Ovary (tissue), 9 donors: ENCODE data around the gene PI4KA. TPM values are rescaled to one million over a fixed set of nuclear protein-coding genes. Genes with fewer than 3 reads are reported as not detected.

Experiments used
- DNase-seq, 5 donors: peaks; one replicate each; pipeline ENCODE4 v3.0.0-alpha.2; 2019 to 2020
- H3K27ac ChIP-seq, 2 donors: fragments of 200-600 bp; one replicate each; pipeline versions ENCODE4 v1.5.1 to v1.8.0; 2019 to 2022
- H3K27me3 ChIP-seq: fragments of 200-600 bp; one replicate; pipeline ENCODE4 v1.8.0; 2022
- H3K36me3 ChIP-seq: fragments of 200-600 bp; sonication (generic); one replicate; pipeline ENCODE4 v1.5.1; 2019
- H3K4me1 ChIP-seq: one replicate; pipeline ENCODE4 v1.8.1; 2013; ENCODE audit warnings: mild to moderate bottlenecking, moderate library complexity; ENCODE audit not compliant: insufficient read depth
- H3K4me3 ChIP-seq: fragments of 200-600 bp; sonication (generic); one replicate; pipeline ENCODE4 v1.5.1; 2017
- H3K9me3 ChIP-seq, 2 donors: fragments of 200-600 bp in 1 of 2; sonication (generic) in 1 of 2; one replicate each; pipeline versions ENCODE4 v1.5.1 to v1.8.1; 2013 to 2019; ENCODE audit warnings: mild to moderate bottlenecking in 1 of 2, moderate library complexity in 1 of 2
- CTCF ChIP-seq, 3 donors: fragments of 450-650 bp in 2 of 3; fragments of 200-600 bp in 1 of 3; IDR thresholded peaks; one replicate each; pipeline versions ENCODE4 v1.5.1 to v1.8.0; 2016 to 2022; ENCODE audit warnings: antibody characterized with exemption in 3 of 3, mild to moderate bottlenecking in 1 of 3
- EP300 ChIP-seq: sonication (generic); formaldehyde crosslinking; IDR thresholded peaks from one replicate; pipeline ENCODE4 v1.6.1; 2017; ENCODE audit warnings: antibody characterized with exemption
- POLR2A ChIP-seq: fragments of 450-650 bp; IDR thresholded peaks from one replicate; pipeline ENCODE4 v1.6.1; 2017; ENCODE audit warnings: antibody characterized with exemption, mild to moderate bottlenecking, moderate library complexity
- WGBS, 3 donors: extraction: QIAGEN DNeasy Blood & Tissue Kit in 1 of 3; methylation state at CpG; one replicate each; pipeline versions ENCODE4 v1.1.5 to v1.1.7; 2013 to 2017; 5-methylcytosine and 5-hydroxymethylcytosine counted together
- intact Hi-C, 4 donors: fragments of 100-400 bp; cut with DNase I; formaldehyde crosslinking; loops; one replicate each; pipeline versions ENCODE4 v1.11.0 to v1.15.1; 2022 to 2023
- polyA plus RNA-seq, 2 donors: library from polyadenylated mRNA; stranded (reverse); fragments of 200-250 nt in 1 of 2; fragments of 350-450 nt in 1 of 2; fragmentation: Illumina TruSeq in 1 of 2; extraction: RNeasy Lipid Tissue Mini Kit (QIAGEN cat#74804) in 1 of 2; gene quantifications; one replicate each; pipeline ENCODE4 v1.2.3, GENCODE V29; 2013 to 2014
- total RNA-seq, 7 donors: library from RNA; depleted of rRNA in 2 of 7; stranded (reverse); fragments of >200 nt in 2 of 7; fragmentation: NEBNext Ultra II Directional in 3 of 7; extraction: Animal tissue kit (Norgen Biotek cat#: 25700) in 3 of 7; gene quantifications; one replicate each; pipeline versions ENCODE4 v1.1.0 to v1.2.4, GENCODE V29; 2016 to 2023
- donor health status: DM: no; HTN: no; CAD: no; lungs with moderate emphysema.
- donor health status: DM: no; HTN: no; CAD: no.
- donor health status: Bipolar disorder and iron deficiency.
- donor health status: DM: yes; HTN: yes; CAD: no.
- donor health status: DM: no; HTN: no; CAD: no.
- donor health status: DM: yes; HTN: yes; CAD: no.

Gene PI4KA
- total and polyA plus RNA-seq, 9 donors, result 30.6 to 97.6 (median 62.7) TPM

- no peaks in the 10 kb centered on the region for H3K27me3 ChIP-seq
- H3K4me3 ChIP-seq, result no peak overlapping the region
- intact Hi-C loops, result no loop called here
- WGBS, 3 donors, result 96% methylated on average over 10 of the region's 10 CpGs
- TF ChIP-seq POLR2A (no peak), EP300 (no peak), CTCF (IDR thresholded peaks at IDR 0.05) (no peak)
- H3K4me1 ChIP-seq, result no peaks in the 10 kb centered on the region
- H3K27ac ChIP-seq, result no peak overlapping the region
- no peaks in the 10 kb centered on the region for H3K9me3 ChIP-seq
- no peaks in the 10 kb centered on the region for H3K36me3 ChIP-seq
- no peak for DNase-seq
Measured at GRCh38 chr22:20747223-20747622, 111.4 kb downstream of the PI4KA start.

GRCh38 chr22:20746431-20747189 lies 112.0 kb downstream of the PI4KA start:
- Histone ChIP-seq H3K9me3 (no peaks in the 10 kb centered on the region), H3K4me1 (no peaks in the 10 kb centered on the region), H3K27ac (no peak overlapping the region), H3K4me3 (no peak overlapping the region), H3K36me3 (no peaks in the 10 kb centered on the region), H3K27me3 (no peaks in the 10 kb centered on the region)
- intact Hi-C loops, result no loop called here
- WGBS, 3 donors, result 77 to 89% (median 85%) methylated on average over 9 of the region's 9 CpGs
- TF ChIP-seq POLR2A (no peak), EP300 (no peak), CTCF (IDR thresholded peaks at IDR 0.05) (no peak)
- no peak for DNase-seq

GRCh38 chr22:20745119-20745518 lies 113.5 kb downstream of the PI4KA start:
- 82 to 90% (median 86%) methylated on average over 3 of the region's 3 CpGs for WGBS, 3 donors

GRCh38 chr22:20744456-20744855 lies 114.2 kb downstream of the PI4KA start:
- Histone ChIP-seq H3K27ac (no peak overlapping the region), H3K27me3 (no peaks in the 10 kb centered on the region), H3K4me3 (no peak overlapping the region), H3K36me3 (no peaks in the 10 kb centered on the region), H3K4me1 (no peaks in the 10 kb centered on the region), H3K9me3 (no peaks in the 10 kb centered on the region)
- TF ChIP-seq POLR2A (no peak), EP300 (no peak), CTCF (IDR thresholded peaks at IDR 0.05) (no peak)
- intact Hi-C loops, result no loop called here
- WGBS, 3 donors, result 87 to 91% (median 88%) methylated on average over 15 of the region's 15 CpGs
- DNase-seq, result no peak

More at GRCh38 chr22:20745119-20745518, 113.5 kb downstream of the PI4KA start:
- Histone ChIP-seq H3K4me3 (no peak overlapping the region), H3K27me3 (no peaks in the 10 kb centered on the region), H3K4me1 (no peaks in the 10 kb centered on the region), H3K9me3 (no peaks in the 10 kb centered on the region), H3K27ac (no peak overlapping the region), H3K36me3 (no peaks in the 10 kb centered on the region)
- TF ChIP-seq CTCF (IDR thresholded peaks at IDR 0.05) (no peak), EP300 (no peak), POLR2A (no peak)
- no peak for DNase-seq
- intact Hi-C loops, result no loop called here
